RWPE2 (cell line): ENCODE measurements around the gene LRP1.

Experiments used
- ATAC-seq: fragments of 200-7000 bp; cut with Tn5 transposase; 3 replicates; pipeline ENCODE4 v1.9.1; 2021; ENCODE audit warnings: low read depth
- DNase-seq: peaks from one replicate; pipeline ENCODE4 v3.0.0-alpha.2; 2020; ENCODE audit warnings: low spot score
- H3K27ac ChIP-seq: fragments of 450-650 bp; 2 replicates; pipeline ENCODE4 v1.5.1; 2017; ENCODE audit warnings: mild to moderate bottlenecking; ENCODE audit not compliant: poor library complexity, severe bottlenecking
- H3K27me3 ChIP-seq: fragments of 250-450 bp; sonication (Bioruptor Pico); 2 replicates; pipeline ENCODE4 v1.5.1; 2021; ENCODE audit warnings: mild to moderate bottlenecking, moderate library complexity; ENCODE audit not compliant: insufficient read depth, poor library complexity, severe bottlenecking
- H3K36me3 ChIP-seq: fragments of 250-450 bp; sonication (Bioruptor Pico); 2 replicates; pipeline ENCODE4 v1.5.1; 2020; ENCODE audit warnings: low read depth, mild to moderate bottlenecking, moderate library complexity
- H3K4me1 ChIP-seq: fragments of 250-450 bp; sonication (Bioruptor Pico); 2 replicates; pipeline ENCODE4 v1.5.1; 2021; ENCODE audit warnings: mild to moderate bottlenecking, moderate library complexity; ENCODE audit not compliant: insufficient read depth, poor library complexity, severe bottlenecking
- H3K4me3 ChIP-seq: fragments of 250-450 bp; sonication (Bioruptor Pico); 2 replicates; pipeline ENCODE4 v1.5.1; 2021; ENCODE audit warnings: mild to moderate bottlenecking, moderate library complexity; ENCODE audit not compliant: severe bottlenecking
- H3K9me3 ChIP-seq: fragments of 250-450 bp; sonication (Bioruptor Pico); 2 replicates; pipeline ENCODE4 v1.5.1; 2021; ENCODE audit warnings: mild to moderate bottlenecking, moderate library complexity; ENCODE audit not compliant: severe bottlenecking
- TF ChIP-seq, protein P1 (sequence below): fragments of 450-650 bp; IDR thresholded peaks from one replicate; pipeline ENCODE4 v1.5.1; 2017; ENCODE audit warnings: mild to moderate bottlenecking, moderate library complexity; ENCODE audit not compliant: poor library complexity, severe bottlenecking

The LRP1 gene

DNA sequence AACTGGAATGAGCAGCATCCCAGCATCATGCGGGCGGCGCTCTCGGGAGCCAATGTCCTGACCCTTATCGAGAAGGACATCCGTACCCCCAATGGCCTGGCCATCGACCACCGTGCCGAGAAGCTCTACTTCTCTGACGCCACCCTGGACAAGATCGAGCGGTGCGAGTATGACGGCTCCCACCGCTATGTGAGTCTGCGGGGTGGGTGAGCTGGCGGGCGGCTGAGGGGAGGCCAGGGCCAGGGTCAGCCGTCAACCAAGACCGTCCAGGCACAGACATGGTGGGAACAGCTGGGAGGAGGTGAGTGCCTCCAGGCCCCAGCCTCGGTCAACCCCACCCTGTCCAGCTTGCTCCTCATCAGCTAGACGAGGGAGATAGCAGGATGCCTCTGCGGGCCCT, 62.5 kb downstream of the LRP1 start:
- no peaks in the 10 kb centered on the region for H3K9me3 ChIP-seq
- H3K4me1 ChIP-seq = no peaks in the 10 kb centered on the region
- H3K27ac ChIP-seq = no peak overlapping the region
- no peaks in the 10 kb centered on the region for H3K27me3 ChIP-seq
- no peak for ATAC-seq
- H3K36me3 ChIP-seq = peaks cover 14% of the 10 kb centered on the region
- no peak for DNase-seq
- H3K4me3 ChIP-seq = no peak overlapping the region
- TF ChIP-seq, protein P1, sequence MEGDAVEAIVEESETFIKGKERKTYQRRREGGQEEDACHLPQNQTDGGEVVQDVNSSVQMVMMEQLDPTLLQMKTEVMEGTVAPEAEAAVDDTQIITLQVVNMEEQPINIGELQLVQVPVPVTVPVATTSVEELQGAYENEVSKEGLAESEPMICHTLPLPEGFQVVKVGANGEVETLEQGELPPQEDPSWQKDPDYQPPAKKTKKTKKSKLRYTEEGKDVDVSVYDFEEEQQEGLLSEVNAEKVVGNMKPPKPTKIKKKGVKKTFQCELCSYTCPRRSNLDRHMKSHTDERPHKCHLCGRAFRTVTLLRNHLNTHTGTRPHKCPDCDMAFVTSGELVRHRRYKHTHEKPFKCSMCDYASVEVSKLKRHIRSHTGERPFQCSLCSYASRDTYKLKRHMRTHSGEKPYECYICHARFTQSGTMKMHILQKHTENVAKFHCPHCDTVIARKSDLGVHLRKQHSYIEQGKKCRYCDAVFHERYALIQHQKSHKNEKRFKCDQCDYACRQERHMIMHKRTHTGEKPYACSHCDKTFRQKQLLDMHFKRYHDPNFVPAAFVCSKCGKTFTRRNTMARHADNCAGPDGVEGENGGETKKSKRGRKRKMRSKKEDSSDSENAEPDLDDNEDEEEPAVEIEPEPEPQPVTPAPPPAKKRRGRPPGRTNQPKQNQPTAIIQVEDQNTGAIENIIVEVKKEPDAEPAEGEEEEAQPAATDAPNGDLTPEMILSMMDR = no peak

DNA sequence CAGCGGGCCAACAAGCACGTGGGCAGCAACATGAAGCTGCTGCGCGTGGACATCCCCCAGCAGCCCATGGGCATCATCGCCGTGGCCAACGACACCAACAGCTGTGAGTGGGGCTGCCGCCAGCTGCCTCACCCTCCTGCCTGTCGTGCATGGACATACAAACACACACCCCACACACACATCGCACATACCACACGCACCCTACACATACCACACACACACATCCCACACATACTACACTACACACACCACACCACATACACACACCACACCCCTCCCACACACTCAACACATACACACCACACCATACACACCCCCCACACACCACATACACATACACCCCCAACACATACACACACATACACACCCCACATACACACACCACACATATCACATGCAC, 63.1 kb downstream of the LRP1 start:
- TF ChIP-seq, protein P1 = no peak
- Histone ChIP-seq H3K9me3 (no peaks in the 10 kb centered on the region), H3K4me3 (no peak overlapping the region), H3K4me1 (no peaks in the 10 kb centered on the region), H3K36me3 (peaks cover 14% of the 10 kb centered on the region), H3K27ac (no peak overlapping the region), H3K27me3 (no peaks in the 10 kb centered on the region)
- ATAC-seq (no peak), DNase-seq (no peak)

DNA sequence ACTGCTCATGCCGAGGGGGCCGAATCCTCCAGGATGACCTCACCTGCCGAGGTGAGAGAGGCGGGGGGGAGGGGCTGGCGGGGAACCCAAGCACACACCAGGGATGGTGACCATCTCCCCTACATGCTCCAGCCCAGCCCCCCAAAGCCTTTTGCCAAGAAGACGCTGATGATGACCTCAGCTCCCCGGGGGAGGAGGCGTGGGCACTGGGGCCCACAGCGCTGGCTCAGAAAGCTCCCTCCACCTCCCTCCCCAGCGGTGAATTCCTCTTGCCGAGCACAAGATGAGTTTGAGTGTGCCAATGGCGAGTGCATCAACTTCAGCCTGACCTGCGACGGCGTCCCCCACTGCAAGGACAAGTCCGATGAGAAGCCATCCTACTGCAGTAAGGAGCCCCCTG, 64.6 kb downstream of the LRP1 start:
- Histone ChIP-seq H3K36me3 (peaks cover 14% of the 10 kb centered on the region), H3K9me3 (no peaks in the 10 kb centered on the region), H3K4me3 (no peak overlapping the region), H3K4me1 (no peaks in the 10 kb centered on the region), H3K27me3 (no peaks in the 10 kb centered on the region), H3K27ac (no peak overlapping the region)
- no peak for ATAC-seq
- TF ChIP-seq, protein P1 = no peak
- DNase-seq = no peak

DNA sequence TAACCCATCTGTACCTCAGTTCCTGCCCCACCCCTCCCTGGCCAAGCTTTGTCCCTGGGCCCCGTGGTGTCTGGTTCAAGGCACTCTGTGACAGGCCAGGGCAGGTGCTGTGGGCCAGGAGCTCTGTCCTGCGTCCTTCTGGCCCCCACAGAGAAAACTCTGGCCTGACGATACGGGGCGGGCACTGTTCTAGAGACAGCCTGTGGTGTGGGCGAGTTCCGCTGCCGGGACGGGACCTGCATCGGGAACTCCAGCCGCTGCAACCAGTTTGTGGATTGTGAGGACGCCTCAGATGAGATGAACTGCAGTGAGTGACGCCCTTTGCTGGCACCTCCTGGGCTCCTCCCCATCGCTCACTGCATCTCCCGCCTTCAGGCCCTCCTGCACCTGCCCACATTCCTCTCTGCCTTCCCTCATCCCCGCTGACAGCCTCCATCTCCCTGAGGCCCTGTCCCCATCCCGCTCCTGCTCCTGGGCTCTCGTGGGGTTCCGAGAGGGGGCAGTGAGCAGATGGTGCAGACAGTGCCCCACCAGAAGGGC, 65.5 kb downstream of the LRP1 start:
- no peaks in the 10 kb centered on the region for H3K9me3 ChIP-seq
- H3K4me3 ChIP-seq = no peak overlapping the region
- ATAC-seq (no peak), DNase-seq (no peak)
- no peaks in the 10 kb centered on the region for H3K4me1 ChIP-seq
- H3K27me3 ChIP-seq = no peaks in the 10 kb centered on the region
- no peak overlapping the region for H3K27ac ChIP-seq
- TF ChIP-seq, protein P1 = no peak
- H3K36me3 ChIP-seq = peaks cover 17% of the 10 kb centered on the region

DNA sequence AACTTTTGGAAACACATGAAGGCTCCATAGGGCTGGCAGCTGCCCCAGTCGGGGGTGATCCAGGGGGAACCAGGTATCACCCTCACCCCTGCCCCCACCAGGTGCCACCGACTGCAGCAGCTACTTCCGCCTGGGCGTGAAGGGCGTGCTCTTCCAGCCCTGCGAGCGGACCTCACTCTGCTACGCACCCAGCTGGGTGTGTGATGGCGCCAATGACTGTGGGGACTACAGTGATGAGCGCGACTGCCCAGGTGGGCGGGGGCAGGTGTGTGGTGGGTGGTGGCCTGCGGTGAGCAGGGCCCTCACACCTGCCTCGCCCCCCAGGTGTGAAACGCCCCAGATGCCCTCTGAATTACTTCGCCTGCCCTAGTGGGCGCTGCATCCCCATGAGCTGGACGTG, 66.0 kb downstream of the LRP1 start:
- ATAC-seq = no peak
- peaks cover 17% of the 10 kb centered on the region for H3K36me3 ChIP-seq

More for the DNA sequence above, 66.0 kb downstream of the LRP1 start:
- no peaks in the 10 kb centered on the region for H3K27me3 ChIP-seq
- TF ChIP-seq, protein P1 = no peak
- H3K4me3 ChIP-seq = no peak overlapping the region
- no peaks in the 10 kb centered on the region for H3K9me3 ChIP-seq
- H3K27ac ChIP-seq = no peak overlapping the region
- no peak for DNase-seq
- H3K4me1 ChIP-seq = no peaks in the 10 kb centered on the region
